HG02840 (cell line): ENCODE results near the gene PERM1.
"Not testable (repeated sequence)": the region's sequence is repeated elsewhere in the genome, so short reads cannot be mapped to it uniquely, and the experiment has no call there.

Experiments
- ATAC-seq: cut with Tn5 transposase; IDR thresholded peaks from one replicate; pipeline ENCODE4 v1.9.1; 2021; ENCODE audit warnings: mild to moderate bottlenecking, moderate library complexity, moderate number of reproducible peaks; ENCODE audit not compliant: unreplicated experiment, low FRiP score

The PERM1 gene

DNA sequence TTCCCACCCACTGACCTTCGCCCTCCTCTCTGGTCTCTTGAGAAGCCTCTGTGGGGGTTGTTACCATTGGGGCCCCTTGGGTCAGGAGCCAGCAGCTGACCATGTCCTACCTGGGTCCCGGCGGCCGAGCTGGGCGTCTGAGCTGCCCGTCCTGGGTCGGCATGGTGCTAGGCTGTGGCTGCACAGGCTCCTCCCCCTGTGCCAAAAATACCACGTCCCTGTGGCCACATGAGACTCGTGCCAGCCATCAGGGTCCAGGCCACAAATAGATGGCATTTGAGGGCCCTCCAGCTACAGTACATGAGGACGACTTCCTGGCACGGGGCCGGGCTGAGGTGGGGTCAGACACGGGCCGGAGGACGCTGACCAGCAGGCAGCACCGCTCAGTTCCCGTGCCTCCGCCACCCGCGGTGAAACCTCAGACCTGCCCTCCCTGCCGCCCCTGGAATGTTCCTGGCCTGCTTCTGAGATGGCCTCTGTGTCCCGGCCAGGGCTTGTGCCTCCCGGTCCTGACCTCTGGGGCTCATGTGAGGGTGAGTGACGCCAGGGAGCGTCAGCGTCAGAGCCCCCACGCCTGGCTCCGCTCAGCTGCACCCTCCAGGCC, at the start of gene PERM1:
PERM1 (minus strand) TSS at position 139 of the 604 bp plus-strand sequence. CDS start 1,064 bp downstream, outside the sequence.
- ATAC-seq, result no peak

DNA sequence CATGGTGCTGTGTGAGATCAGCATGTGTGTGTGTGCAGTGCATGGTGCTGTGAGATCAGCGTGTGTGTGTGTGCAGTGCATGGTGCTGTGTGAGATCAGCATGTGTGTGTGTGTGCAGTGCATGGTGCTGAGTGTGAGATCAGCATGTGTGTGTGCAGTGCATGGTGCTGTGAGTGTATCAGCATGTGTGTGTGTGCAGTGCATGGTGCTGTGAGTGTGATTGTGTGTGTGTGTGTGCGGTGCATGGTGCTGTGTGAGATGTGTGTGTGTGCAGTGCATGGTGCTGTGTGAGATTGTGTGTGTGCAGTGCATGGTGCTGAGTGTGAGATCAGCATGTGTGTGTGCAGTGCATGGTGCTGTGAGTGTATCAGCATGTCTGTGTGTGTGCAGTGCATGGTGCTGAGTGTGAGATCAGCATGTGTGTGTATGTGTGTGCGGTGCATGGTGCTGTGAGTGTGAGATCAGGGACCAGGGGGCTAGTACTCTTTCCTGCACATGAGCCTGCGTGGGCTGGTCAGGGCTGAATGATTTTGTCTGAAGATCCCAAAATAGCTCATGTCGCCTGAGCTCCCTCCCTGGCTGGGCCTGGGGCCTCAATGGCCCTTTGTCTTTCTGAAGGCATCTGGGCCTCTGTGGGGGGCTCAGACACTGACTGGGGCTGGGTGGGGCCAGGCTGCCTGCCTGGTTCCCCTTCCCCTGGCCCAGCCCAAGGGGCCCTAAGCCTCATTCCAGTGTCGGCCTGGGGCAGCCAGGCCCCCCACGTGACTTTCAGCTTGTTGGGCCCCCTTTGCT, 49.2 kb upstream of the PERM1 start:
- not testable (repeated sequence) for ATAC-seq

- no peak for ATAC-seq
Observed at GRCh38 chr1:1027791-1028190, 45.9 kb upstream of the PERM1 start.

GRCh38 chr1:1026599-1027413, 44.9 kb upstream of the PERM1 start:
- no peak for ATAC-seq

GRCh38 chr1:1025730-1026129, 43.8 kb upstream of the PERM1 start:
- ATAC-seq, result no peak

DNA sequence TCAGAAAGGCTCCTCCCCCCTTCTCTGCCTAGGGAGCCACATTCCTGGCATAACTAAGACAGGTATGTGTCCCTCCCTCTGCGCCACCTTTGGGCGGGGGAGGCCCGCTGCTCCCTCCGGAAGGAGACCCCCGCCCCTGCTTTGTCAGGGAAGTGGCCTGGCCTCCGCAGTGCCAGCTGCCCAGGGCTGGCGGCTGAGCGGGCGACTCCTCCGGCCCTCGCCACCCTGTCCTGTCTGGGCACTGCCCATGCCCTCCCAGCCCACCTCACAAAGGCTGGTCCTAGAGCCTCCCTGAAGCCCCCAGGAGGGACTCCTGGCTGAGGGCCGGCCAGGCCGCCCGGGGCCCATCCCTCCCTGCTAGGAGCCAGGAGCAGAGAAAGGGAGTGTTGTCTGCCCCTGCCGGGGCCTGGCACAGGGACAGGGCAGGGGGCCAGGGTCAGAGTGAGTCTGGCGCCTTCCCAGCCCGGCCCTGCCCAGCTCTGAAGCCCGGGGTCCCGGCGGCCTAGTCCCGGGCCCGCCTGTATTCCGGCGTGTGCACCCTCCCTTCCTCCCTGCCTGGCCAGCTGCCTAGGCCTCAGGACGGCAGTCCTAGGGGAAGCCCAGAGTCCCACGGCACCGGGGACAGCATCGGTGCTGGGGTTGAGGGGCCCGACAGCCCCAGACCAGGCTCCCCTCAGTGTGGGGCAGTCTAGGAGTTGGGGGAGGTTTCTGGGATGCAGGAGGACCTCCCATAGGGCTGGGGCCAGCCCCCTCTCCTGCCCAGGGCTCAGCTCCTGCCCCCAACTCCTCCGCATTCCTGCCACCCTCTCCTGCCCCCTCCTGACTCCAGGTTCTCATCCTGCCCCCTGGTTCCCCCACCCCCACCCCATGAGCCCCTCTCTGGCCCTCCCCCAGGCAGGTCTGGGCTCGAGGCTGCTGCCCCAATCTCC, 43.1 kb upstream of the PERM1 start:
- no peak for ATAC-seq

- no peak for ATAC-seq
Observed at GRCh38 chr1:1024149-1024770, 42.4 kb upstream of the PERM1 start.

GRCh38 chr1:1023700-1024099, 41.8 kb upstream of the PERM1 start:
- no peak for ATAC-seq

DNA sequence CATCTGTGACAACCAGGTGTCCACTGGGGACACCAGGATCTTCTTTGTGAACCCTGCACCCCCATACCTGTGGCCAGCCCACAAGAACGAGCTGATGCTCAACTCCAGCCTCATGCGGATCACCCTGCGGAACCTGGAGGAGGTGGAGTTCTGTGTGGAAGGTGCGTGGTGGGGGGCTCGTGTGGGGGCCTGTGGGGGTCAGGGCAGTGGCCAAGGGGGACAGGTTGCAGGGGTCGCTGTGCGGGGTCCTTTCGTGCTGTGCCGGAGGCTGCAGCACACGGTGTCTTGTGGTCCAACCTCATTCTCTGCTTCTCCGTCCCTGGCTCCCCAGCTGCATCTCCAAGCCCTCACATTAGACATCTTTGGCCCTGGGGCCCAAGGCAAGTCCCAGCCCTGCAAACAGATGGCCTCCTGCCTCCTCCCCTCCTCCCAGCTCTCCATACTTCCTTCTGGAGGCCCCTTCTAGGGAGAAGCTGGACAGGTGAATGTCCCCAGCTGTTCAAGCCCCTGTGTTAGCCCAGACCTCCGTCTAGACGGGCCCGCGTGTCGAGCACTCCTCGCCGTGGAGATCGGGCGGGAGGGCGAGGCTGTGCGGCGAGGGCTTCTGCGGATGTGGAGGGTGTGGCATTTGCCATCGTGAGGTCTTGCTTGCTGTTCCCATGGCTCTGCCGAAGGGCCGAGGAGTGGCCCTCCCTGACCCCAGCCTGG, 40.6 kb upstream of the PERM1 start:
- ATAC-seq, result no peak

DNA sequence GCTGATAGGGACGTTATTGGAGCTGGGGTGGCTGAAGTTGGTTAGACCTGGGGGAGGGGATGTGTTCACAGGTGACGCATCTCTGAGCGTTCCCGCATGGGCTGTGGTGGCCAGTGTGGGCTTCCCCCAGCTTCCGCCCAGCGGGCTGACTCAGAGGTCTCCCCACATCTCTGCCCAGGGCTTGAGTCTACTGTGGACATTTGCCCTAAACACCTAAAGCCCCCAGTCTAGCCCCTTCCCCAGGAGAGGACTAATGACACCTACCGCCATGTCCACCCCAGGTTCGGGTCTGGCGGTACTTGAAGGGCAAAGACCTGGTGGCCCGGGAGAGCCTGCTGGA, 40.0 kb upstream of the PERM1 start:
- ATAC-seq, result no peak

DNA sequence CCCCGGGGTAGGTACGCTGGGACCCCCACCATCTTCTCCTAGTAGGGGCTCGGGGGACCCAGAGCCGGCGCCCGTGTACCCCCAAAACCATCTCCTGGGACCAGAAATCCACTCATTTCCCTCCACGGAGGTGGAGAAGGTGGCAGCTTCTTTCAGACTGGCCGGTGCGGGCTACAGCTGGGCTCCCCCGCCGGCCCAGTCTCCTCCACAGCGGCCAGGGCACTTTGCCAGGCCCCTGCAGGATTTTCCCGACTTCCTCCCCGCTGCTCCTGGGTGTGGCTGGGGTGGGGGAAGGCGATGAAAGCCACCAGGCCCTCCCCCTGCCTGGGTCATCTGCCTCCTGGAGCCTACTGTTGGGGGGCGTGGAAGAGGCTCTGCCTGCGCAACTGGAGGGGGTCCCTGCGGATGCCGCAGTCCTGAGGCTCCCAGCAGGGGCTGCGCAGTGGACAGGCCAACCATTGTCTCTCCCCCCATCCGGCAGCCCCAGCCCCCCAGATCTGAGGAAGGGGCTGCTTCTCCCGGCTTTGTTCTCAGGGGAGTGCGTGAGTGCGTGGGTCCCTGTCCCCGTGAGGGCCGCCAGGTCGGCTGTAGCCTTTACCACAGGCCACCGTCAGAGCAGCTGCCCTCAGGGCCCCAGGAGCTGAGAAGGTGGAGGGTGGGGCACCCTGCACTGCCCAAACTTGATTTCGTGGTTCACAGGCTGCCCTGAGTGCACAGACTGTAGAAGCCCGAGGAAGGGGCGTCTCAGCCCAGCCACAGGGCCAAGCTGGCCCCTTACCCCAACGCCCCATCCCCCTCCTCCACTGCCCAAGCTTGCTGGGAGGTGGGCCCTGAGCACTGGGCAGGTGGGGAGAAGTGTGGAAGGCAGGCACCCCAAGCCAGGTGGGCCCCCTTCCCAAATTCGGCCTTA, 39.4 kb upstream of the PERM1 start:
- ATAC-seq, result no peak

DNA sequence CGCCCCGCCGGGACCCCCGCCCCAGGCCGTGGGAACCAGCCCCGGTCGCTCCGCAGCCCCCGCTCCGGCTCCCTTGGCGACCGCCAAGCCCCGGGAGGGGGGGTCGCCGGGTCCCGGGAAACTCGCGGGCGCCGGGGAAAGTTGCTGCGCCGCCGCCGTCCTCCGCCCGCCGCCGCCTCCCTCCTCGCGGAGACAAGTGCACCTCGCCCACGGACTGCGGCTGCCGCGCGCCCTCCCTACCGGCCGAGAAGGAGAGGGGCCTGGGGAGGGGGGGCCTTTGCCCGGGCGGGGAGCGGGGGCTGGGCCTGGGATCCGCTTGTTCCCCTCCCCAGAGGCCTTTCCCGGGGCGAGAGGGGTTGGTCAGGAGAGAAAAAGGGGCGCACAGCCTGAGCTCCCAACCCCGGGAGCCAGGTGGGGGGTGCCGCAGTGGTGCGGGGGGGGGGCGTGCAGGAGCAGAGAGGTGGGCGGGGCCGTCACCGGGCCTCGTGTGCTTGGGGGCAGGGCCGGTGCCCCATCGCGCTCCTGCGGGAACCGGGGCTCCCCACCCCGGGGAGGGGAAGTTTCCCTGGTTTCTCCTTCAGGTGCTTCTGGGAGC, 38.6 kb upstream of the PERM1 start:
- peak; percentile 18 for ATAC-seq

DNA sequence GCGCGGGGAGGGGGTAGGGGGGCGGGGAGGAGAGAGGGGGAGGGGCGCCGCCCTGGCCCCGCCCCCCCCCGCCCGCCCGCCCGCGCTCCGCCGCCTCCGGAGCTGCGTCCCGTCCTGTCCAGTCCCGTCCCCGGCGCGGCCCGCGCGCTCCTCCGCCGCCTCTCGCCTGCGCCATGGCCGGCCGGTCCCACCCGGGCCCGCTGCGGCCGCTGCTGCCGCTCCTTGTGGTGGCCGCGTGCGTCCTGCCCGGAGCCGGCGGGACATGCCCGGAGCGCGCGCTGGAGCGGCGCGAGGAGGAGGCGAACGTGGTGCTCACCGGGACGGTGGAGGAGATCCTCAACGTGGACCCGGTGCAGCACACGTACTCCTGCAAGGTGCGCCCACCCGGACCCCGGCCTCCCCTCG, 38.1 kb upstream of the PERM1 start, which contains the start of gene AGRN:
AGRN (plus strand) TSS at position 121 of the 405 bp plus-strand sequence; CDS start at position 174, 53 bp downstream.
- peak; percentile 24 for ATAC-seq

- peak; percentile 66 for ATAC-seq
Observed at GRCh38 chr1:1019122-1019999, 37.5 kb upstream of the PERM1 start.

- not testable (repeated sequence) for ATAC-seq
Observed at GRCh38 chr1:1018321-1018685, 36.4 kb upstream of the PERM1 start.

DNA sequence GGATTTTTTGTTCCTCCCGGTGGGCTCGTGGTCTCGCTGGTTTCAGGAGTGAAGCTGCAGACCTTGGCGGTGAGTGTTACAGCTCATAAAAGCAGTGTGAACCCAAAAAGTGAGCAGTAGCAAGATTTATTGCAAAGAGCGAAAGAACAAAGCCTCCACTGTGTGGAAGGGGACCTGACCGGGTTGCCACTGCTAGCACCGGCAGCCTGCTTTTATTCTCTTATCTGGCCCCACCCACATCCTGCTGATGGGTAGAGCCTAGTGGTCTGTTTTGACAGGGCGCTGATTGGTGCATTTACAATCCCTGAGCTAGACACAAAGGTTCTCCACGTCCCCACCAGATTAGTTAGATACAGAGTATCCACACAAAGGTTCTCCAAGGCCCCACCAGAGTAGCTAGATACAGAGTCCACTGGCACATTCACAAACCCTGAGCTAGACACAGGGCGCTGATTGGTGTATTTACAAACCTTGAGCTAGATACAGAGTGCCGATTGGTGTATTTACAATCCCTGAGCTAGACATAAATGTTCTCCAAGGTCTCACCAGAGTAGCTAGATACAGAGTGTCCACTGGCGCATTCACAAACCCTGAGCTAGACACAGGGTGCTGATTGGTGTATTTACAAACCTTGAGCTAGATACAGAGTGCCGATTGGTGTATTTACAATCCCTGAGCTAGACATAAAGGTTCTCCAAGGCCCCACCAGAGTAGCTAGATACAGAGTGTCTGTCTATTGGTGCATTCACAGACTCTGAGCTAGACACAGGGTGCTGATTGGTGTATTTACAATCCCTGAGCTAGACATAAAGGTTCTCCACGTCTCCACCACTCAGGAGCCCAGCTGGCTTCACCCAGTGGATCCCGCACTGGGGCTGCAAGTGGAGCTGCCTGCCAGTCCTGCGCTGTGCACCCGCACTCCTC, 35.8 kb upstream of the PERM1 start:
- not testable (repeated sequence) for ATAC-seq
